HG03135 (cell line): ENCODE data around the gene TTLL11.
"Not testable (repeated sequence)": the region's sequence is repeated elsewhere in the genome, so short reads cannot be mapped to it uniquely, and the experiment has no call there.

Experiments
- ATAC-seq: cut with Tn5 transposase; IDR thresholded peaks from one replicate; pipeline ENCODE4 v1.9.1; 2021; ENCODE audit warnings: mild to moderate bottlenecking, moderate library complexity; ENCODE audit not compliant: unreplicated experiment

Gene TTLL11

DNA sequence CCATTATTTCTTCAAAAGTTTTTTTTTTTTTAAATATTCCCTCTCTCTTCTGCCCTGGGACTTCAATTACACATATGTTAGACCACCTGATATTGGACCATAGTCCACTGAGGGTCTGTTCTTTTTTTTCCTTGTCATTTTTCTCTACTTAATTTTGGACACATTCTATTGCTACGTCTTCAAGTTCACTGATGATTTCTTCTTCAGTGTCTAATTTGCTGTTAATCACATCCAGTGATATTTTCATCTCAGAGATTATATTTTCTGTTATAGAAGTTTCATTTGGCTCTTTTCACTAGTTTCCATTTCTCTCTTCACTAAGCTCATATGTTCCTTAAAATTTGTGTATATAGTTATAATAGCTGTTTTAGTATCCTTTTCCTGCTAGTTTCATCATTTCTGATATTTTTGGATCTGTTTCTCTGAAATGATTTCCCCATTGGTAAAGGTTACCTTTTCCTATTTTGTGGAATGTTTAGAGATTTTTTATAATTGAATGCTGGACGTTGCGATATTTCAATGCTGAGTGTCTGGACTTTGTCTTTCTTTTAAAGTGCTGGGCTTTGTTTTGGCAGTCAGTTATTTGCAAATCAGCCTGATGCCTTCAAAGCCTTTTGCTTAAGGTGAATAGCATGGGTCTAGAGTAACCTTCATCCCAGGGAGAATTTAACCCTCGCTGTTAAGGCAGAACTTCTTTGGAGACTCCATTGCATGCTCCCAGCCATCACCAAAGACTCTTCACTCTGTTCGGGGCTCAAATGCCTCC is 111.8 kb downstream of the TTLL11 start:
- no peak for ATAC-seq

DNA sequence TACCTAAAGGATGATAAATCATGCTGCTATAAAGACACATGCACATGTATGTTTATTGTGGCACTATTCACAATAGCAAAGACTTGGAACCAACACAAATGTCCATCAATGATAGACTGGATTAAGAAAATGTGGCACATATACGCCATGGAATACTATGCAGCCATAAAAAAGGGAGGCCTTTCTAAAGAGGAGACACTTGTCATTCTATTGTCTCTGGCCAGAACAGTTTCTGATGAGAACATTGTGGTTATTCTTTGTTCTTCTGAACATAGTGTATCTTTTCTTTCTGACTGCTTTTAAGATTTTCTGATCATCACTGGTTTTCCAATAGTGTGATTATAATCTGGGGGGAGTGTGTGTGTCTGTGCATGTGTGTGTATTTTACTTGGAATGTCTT is 112.4 kb downstream of the TTLL11 start:
- ATAC-seq: not testable (repeated sequence)

DNA sequence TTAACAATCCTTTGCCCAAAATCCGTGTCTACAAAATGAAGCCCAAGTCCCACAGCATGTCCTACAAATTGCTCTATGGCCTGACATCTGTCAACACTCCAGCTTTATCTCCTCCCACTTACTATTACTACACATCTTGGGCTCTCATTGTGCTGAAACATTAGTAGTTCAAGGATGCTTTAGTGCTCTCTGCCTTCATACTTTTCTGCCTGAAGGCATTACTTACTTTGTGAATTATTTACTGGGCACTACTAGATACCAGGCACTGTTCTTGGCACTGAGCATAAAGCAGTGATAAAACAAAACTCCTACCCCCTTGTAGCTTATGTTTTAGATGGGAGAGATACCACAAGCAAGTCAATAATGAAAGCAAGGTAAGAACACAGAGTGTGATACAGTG is 113.4 kb downstream of the TTLL11 start:
- ATAC-seq: no peak

DNA sequence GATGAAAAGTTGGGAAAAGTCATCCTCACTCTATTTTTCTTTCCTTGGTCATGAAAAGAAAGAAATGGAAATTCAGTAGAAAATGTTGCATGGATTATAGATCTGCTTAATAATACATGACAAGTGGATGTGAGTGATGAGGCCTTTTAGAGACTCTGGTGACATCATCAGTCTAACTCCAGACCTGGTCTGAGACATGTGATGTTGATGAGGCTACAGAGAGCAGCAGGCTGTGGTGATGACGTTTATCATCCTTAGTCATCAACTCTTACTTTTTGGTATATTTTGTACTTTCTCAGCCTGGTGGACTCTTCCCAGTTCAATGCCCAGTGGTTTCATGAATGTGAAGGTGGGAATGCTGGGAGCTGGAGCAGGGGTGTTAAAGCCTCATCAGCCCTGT is 116.4 kb downstream of the TTLL11 start:
- no peak for ATAC-seq

DNA sequence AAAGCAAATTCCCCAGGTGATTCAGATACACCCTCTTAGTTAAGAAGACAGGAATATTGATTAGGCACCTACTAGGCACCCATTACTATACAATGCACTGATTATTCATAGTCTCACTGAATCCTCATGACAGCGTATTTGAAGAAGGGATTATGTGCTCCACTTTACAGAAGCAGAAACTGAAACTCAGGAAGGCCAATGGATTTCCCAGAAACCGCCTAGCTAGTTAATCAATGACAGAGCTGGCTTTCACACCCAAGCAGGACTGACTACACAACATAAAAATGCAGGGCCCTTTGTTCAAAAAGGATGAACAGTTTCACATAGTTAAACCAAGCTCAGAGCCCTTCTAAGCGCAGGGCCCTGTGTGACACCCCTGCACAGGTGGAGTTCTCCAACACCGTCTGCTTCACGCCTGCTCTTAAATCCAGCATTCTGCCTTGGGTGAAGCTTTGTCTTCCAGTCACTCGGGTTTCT is 117.3 kb downstream of the TTLL11 start:
- no peak for ATAC-seq

DNA sequence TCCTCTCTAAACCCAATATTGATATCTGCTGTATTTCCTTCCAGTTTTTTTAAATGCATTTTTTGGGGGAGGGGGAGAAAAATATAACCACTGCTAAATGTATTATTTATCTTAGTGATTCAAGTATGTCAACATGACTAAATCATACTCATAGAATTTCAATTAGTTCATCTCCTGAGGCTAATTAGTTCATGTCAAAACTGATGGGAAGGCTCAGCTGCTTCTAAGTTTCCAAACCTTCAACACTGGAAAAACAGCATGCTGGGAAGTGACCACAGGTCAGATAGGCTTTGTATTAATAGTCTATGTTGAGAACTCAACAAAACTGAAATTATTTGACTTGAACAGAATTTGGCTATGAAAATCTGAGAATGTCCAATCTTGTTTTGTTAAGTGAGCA is 118.7 kb downstream of the TTLL11 start:
- ATAC-seq: no peak

DNA sequence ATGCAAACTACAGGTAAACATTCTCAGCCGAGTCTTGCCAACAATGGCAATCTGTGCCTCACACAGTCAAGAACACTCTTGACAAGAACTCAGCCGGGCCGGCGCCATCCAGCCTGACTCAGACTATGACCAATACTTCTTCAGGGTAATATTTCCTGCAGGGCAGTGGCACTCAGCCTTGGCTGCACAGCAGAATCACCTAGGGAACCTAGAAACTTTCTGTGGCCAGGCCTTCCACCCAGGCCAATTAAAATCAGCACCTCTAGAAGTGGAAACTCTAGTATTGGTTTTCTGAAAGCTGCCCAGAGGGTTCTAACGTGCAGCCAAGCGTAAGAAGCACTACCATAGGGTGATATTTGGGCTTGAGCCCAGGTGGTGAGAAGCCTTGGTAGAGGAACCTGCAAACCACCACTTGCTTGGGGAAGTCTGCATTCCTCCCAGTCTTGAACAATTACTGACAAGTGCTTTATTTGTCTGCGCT is 120.6 kb downstream of the TTLL11 start:
- ATAC-seq: no peak

DNA sequence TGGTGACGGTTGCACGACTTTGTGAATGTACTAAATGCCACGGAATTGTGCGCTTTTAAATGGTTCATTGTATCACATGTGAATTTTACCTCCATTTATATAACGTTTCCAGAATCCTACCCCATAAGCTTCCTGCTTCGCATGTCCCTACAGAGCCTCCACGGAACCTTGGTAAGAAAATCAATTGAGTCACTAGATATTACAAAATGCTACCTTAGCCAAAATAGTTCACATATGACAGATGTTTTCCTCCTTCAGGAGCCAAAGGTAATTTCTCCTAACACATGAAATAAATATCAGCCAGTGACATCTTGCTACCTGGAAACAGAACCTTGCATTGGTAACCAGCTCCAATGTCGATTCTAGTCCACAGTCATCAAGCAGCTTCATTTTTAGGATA is 125.1 kb downstream of the TTLL11 start:
- no peak for ATAC-seq

DNA sequence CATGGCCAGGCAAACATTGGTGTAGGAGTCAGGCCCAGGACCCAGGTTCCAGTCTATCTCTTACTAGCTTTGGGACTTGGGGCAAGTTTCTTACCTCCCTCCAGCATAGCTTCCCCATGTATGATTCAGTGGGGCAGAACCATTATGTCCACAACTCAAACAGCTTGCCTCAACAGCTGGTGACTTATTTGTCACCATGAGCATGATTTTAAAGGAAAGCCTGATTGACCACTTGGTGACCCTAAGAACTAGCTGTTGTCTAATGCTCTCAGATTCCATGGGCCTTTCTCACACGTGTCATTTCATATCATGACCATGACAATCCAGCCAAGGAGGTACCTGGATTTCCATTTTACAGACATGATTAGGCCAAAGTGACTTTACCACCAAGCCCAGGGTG is 126.4 kb downstream of the TTLL11 start:
- ATAC-seq: no peak

DNA sequence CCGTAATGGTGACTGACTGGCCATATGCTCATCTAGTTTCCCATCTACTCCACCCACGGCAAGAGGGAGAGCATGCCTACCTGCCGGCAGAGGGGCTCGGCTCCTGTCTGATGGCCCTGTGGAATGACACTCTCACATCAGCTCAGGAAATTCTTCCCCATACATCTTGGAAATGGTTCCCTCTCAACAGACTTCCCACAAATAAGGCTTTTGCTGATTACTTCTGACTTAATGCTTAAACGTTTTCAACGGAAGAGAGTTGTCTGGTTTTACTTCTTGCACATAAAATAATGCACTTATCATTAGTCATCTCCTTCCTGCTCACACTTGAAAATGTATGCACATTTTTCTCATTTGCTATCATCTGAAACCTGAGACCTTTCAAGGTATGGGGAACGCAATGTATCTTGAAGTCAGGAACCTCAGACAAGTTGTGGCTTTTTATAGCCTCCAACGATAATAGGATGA is 129.5 kb downstream of the TTLL11 start:
- no peak for ATAC-seq

DNA sequence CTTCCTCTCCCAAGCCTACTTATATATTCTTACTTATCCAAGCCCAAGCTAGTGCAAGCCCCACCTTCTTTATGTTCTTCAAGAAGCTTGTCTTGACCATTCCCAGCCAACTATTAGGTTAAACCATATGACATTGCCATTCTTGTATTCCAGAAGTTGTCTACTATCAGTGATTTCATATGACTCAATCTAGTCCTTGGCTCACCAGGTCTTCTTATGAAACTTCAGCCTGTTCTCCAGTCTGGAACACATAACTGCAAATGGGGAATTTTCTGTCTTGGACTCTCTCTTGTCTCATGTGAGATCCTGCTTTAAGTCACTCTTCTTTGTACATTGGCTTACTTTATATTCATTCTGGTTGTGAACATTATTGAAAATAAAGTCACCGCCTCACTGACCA is 130.7 kb downstream of the TTLL11 start:
- ATAC-seq: no peak

DNA sequence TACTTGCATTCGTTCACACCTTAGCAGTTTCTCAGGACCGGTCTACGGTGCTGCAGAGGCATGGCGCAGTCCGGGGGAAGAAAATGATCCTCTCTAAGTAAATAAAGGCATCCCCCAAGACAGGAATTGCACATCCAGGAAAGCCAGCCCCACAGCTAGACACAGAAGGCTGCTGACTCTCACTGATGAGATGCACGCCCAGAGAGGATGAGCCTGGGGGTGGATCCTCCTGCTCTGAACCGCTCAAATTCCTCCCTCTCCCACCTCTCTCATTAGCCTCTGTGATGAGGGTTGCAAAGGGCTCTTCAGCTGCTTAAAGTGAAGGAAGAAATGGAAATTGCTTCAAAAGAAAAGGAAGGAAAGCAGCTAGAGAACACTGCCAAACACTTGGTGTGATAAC is 132.4 kb downstream of the TTLL11 start:
- ATAC-seq: no peak

DNA sequence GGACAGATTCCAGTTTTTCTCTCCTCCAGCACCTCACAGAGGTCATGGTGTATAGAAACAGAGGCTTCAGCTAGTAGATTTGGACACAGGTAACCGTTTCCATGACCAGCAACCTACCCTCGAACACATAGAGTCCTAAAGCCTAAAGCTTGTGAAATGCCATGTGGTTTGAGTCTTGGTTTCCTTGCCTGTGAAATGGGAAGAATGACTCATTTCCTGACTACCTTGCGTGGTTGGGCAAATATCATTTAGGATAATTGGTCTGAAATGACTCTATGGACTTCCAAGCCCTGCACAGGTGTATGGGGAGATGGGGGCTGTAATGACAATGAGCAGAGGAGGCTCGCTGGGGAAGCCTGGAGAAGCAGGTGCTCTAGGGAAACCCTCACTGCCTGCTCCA is 134.6 kb downstream of the TTLL11 start:
- no peak for ATAC-seq

DNA sequence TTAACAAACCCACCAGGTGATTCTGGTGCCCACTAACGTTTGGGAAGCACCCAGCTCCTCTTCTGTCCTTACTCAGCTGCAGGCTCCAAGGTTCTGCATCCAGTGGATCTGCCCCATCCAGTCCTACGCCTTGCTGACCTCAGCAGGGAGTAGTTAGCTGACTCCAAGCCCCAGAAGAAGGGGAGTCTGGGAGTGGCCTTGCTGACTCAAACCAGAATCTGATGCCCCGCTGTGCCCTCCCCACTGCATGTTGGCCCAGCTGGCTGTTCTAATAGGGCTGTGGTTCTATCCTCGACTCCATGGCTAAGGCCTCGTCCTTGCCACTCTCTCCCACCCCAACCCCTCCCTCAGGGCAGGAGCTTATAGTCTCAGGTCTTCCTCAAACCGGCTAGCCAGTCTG is 136.3 kb downstream of the TTLL11 start:
- ATAC-seq: no peak

DNA sequence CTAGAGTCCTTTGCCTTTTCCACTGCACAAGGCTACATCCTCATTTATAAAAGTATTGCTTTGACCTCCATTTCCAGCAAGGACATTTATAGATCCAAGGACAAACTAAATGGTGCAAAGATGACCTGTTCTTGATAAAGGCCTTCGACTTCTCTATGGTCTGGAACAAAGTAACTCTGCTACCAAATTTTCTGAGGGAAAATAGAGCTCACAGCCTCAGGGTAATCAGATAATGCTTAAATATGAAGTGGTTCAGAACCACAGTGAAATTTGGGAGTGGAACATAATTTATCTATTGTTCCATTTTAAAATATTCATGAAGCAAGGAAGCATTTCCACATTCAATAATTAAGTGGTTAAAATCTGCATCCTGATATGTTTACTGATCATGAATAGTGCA is 137.5 kb downstream of the TTLL11 start:
- ATAC-seq: no peak

DNA sequence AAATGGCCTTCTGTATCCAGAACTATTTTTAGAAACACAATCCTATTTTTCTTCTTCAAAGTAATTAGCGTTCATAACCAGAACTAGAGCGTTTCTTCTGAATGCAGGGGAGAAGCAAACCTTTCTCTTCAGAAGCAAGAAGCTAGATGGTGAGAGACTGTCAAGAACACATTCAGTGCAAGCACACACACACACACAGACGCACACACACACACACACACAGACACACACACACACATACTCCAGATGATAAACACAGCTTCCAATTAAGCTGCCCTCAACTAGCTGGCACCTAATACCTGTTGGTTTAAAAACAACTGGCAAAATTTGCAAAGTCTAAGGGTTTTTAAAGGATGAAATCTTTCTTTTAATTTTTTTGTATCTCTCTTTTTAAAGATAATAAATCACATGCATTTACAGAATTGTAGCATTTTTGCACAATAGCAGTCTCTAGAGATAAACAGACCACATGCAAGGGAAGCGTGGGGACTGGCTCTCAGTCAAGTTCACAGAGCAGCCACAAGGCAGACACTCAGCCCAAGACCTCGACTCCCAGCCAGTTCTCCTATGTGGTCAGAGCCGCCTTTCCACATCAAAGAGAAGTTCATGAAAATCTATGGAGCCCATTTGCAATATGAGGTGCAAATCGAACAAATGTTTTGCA is 138.5 kb downstream of the TTLL11 start:
- ATAC-seq: no peak

DNA sequence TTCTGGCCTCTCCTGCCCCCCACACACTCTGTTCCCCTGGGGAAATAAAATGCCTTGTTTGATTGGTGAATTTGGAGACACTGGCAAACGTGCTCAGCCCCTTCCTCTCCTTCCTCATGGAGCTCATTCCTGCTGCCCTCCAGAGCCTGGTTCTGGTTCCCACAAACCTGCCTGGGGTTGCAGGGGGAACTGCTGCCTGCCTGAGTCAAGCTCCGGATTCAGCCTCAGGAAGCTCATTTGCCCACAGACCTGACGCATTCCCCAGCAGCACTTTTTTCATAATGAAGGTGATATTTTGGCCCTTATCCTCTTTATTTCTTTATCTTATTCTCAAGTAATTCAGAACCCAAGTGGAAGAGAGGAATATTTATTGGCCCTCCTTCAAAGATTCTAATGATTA is 140.5 kb downstream of the TTLL11 start:
- ATAC-seq: no peak

DNA sequence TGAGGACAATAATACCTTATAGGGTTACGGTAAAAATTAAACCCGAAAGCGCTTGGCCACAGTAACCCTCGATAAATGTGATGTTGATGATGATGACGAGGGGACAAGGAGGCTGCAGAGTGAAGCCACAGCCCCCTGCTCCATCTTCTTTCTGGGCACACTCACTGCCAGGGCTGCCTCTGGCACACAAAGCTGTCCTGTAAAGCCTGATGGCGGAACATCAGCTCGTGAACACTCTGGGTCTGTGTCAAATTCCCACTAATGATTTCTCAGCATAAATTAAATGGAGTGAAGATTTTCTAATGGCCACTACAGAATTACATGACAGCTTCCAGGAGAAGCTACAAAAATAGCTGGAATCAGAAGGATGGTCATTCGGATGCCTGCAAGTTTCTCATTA is 142.2 kb downstream of the TTLL11 start:
- ATAC-seq: no peak

DNA sequence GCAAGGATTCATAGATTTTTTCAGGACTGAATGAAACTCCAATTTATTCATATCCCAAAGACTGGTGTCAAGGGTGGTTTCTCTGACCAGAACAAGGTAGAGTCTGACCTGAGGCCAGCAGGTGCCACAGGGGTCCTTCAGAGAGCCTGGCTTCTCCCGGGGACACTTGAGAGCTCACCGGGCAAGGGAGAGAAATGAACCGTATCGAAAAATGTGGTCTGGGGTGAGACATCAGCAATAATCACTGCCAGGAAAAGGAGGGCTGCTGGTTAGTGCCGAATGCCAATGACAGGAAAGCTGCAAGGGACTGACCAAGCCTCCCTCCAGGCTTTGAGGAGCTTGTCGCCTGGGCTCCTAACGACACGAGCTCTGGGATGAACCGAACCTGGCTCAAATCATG is 142.7 kb downstream of the TTLL11 start:
- ATAC-seq: no peak

DNA sequence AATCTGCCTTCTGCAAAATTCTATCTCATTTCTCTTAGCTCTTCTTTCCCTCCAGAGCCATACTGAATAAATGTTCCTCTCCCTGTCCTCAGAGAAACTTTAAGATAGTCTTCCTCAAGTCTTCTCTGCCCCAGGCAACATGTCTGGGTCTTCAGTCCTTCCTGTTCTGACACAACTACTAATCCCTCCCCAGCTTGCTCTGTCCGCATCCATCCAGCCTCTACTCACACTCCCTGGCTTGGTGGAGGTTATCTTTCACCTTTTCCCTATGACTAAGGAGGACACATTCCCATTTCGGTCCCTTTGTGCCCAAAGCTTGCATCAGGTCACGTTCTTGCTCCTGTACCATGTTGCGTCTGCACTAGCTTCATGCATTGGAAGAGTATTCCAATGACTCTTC is 143.3 kb downstream of the TTLL11 start:
- no peak for ATAC-seq

DNA sequence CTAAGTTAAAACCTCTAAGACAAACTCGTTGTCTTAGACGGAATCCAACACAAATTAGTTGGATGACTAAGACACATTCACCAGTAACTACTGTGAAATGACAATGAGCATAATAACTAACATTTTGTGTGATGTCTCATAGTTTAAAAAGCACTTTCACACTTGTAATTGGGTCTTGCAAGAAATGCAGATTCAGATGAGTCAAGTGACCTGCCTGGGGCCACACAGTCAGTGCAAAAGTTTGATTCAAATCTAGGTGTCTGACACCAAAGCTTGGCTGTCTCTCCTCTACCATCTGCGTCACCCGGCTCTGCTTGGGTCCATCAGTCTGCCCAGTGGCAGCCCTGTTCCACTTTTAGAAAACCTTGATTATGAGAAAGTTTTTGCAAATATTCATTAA is 143.7 kb downstream of the TTLL11 start:
- no peak for ATAC-seq

DNA sequence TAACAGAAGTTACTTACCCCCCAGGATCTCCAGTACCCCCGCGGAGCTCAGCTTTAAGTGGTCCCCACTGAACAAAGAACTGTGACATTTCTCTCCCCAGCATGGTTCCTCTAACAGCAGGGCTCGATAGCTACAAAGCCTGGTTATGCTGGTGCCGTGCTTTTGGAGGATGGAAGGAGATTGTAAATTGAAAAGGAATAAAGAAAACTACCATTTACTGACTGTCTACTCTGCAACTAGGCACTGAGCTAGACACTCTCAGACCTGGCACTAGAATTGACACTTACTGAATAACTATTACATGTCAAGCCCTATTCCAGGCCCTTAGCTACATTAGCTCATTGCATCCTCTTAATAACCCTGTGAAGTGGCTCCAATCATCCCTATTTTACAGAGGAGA is 145.3 kb downstream of the TTLL11 start:
- no peak for ATAC-seq
